Common myeloid progenitor, CD34-positive (primary cell): Measurements from ENCODE around the gene AHDC1.

Experiments
- CTCF ChIA-PET: fragments of 350-600 bp; sonication (Branson Sonifier 250); formaldehyde crosslinking; loops from one replicate; lab custom pipeline; 2021; ENCODE audit warnings: antibody characterized with exemption; lab: Charles Lee
- POLR2A ChIA-PET: fragments of 350-600 bp; sonication (Branson Sonifier 250); formaldehyde crosslinking; loops from one replicate; lab custom pipeline; 2021; ENCODE audit warnings: antibody characterized with exemption; lab: Charles Lee
- DNase-seq, 3 donors: peaks; one replicate each; pipeline versions ENCODE4 v3.0.0 to v3.0.0-alpha.2; 2013
- H3K27ac ChIP-seq, 2 experiments: 1 replicate in 1 of 2; 2 replicates in 1 of 2; pipeline ENCODE4 v1.7.0; 2013; ENCODE audit warnings: inconsistent platforms in 2 of 2, low read length in 2 of 2, mild to moderate bottlenecking in 2 of 2, low read depth in 1 of 2, moderate library complexity in 1 of 2; ENCODE audit not compliant: severe bottlenecking in 2 of 2, insufficient read depth in 1 of 2, poor library complexity in 1 of 2
- H3K27me3 ChIP-seq, 5 experiments: replicated peaks in 2 of 5; 1 replicate in 3 of 5; 2 replicates in 2 of 5; pipeline versions ENCODE4 v1.6.1 to v1.7.0; 2013; ENCODE audit warnings: low read length in 4 of 5, mild to moderate bottlenecking in 2 of 5, moderate library complexity in 2 of 5, inconsistent platforms in 1 of 5; ENCODE audit not compliant: insufficient read depth in 5 of 5, control insufficient read depth in 4 of 5
- H3K36me3 ChIP-seq, 4 experiments: 1 replicate in 2 of 4; 2 replicates in 2 of 4; pipeline versions ENCODE4 v1.6.1 to v1.7.0; 2013; ENCODE audit warnings: low read length in 3 of 4, control low read depth in 1 of 4, mild to moderate bottlenecking in 1 of 4; ENCODE audit not compliant: control insufficient read depth in 4 of 4, insufficient read depth in 4 of 4
- H3K4me1 ChIP-seq, 4 experiments: 1 replicate in 3 of 4; 2 replicates in 1 of 4; pipeline versions ENCODE4 v1.6.1 to v1.7.1; 2013; ENCODE audit warnings: low read length in 3 of 4, mild to moderate bottlenecking in 3 of 4, control low read depth in 1 of 4, inconsistent platforms in 1 of 4, moderate library complexity in 1 of 4; ENCODE audit not compliant: control insufficient read depth in 4 of 4, insufficient read depth in 4 of 4; ENCODE audit errors: control extremely low read depth in 1 of 4
- H3K4me3 ChIP-seq, 7 experiments: 1 replicate in 4 of 7; 2 replicates in 3 of 7; pipeline versions ENCODE4 v1.5.1 to v1.7.0; 2013; ENCODE audit warnings: mild to moderate bottlenecking in 7 of 7, low read length in 6 of 7, moderate library complexity in 6 of 7, inconsistent platforms in 2 of 7, low read depth in 2 of 7, control low read depth in 1 of 7; ENCODE audit not compliant: insufficient read depth in 4 of 7, control insufficient read depth in 1 of 7; ENCODE audit errors: extremely low read depth in 1 of 7
- H3K9me3 ChIP-seq, 5 experiments: 1 replicate in 4 of 5; 2 replicates in 1 of 5; pipeline versions ENCODE4 v1.6.1 to v1.7.1; 2013; ENCODE audit warnings: low read length in 4 of 5, mild to moderate bottlenecking in 2 of 5, inconsistent platforms in 1 of 5, low read depth in 1 of 5, moderate library complexity in 1 of 5; ENCODE audit not compliant: control insufficient read depth in 4 of 5, insufficient read depth in 2 of 5; ENCODE audit errors: control extremely low read depth in 1 of 5
- WGBS: methylation state at CpG from one replicate; pipeline ENCODE4 v1.1.5; 2013; ENCODE audit not compliant: insufficient coverage; 5-methylcytosine and 5-hydroxymethylcytosine counted together

Gene AHDC1

DNA sequence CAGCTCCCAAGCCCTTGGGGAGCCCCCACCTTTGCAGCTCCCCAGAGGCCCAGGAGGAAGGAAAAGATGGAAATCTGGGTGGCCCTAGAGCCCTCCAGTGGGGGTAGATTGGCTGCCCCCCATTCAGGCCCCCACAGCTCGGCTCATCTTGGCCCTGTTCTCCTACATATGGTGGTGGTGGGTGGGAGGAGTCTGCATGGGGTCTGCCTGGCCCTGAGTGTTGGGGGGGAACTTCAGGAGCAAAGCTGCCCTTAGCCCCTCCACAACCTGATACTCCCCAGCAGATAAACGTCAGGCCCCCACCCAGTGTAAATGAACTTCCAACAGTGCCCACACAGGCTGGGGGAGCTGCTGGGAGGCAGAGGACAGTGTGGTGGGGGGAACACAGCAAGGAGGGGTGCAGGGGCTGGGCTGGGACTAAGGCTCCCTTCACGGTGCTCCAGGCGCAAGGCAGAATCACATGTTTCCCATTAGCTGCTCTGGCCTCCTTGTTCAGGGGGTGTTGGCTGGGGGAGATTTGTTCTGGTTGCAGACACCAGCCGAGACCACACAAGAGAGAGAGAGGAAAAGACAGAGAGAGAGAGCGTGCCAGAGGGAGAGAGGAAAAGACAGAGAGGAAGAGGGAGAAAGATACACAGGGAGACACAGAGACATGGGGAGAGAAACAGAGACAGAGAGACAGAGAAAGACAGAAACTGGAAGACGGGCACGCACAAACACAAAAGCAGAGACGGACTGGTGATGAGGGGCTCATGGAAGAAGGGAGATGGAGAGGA lies 42.6 kb downstream of the AHDC1 start:
- no peak overlapping the region for H3K4me3 ChIP-seq
- H3K4me1 ChIP-seq, result peaks cover 5 to 93% (median 79%) of the 10 kb centered on the region in 4 experiments
- CTCF ChIA-PET, result interaction anchor here (0.6 to 12.9 kb wide), 6 partner anchors 9 to 145 kb away, joined by 3 to 117 read pairs (median 3); partner anchors contain the start of gene AHDC1

DNA sequence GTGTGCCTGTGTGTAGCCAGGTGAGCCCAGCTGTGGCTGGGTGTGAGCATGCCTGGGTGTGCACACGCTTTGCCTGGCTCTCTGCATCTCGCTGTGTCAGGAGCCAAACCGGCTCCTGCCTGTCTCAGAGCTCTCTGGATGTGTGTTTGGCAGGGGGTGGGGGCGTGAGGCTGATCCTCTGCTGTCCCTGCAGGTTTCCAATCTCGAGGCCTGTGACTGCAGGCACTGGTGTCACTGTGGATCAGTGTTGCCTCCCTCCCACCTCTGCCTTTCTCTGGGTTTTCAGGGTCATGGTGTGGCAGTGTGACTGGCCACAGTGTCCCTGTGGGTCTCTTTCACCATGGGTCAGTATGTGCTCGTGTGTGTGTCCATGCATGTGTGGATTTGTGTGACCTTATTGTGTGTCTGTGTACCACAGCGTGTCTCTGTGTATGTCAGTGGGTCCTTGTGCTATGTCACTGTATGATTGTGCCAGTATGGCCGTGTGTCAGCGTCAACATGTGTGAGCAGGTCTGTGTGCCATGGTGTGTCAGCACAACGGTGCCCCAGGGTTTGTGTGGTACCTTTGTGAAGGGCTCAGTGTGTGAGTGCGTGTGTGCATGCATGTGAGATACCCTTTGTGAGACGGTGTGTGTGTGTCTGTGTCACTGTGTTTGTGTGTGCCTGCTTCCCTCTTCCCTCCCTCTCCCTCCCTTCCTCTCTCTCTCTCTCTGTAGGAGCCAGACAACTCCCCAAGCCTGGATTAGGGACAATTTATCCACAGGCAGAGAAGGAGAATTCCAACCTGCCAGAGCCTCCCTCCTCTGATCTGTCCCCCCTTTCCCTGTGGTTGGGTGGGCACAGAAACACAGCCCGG lies 43.4 kb downstream of the AHDC1 start:
- Histone ChIP-seq H3K4me3 (no peak overlapping the region), H3K4me1 (peaks cover 5 to 92% (median 81%) of the 10 kb centered on the region in 4 experiments), H3K36me3 (peaks cover 3 to 28% (median 8%) of the 10 kb centered on the region in 4 experiments), H3K27ac (peak overlapping the region in 1 of 2 experiments; percentile 53), H3K9me3 (no peaks in the 10 kb centered on the region), H3K27me3 (no peaks in the 10 kb centered on the region)
- POLR2A ChIA-PET, result no interaction called here
- 82% methylated on average over 10 of the region's 13 CpGs for WGBS
- DNase-seq, result no peak
- CTCF ChIA-PET, result interaction anchor here (0.8 to 12.9 kb wide), 5 partner anchors 10 to 144 kb away, joined by 3 to 142 read pairs (median 3); partner anchors contain the start of gene AHDC1

More for the DNA sequence above, 42.6 kb downstream of the AHDC1 start:
- Histone ChIP-seq H3K36me3 (peaks cover 3 to 32% (median 8%) of the 10 kb centered on the region in 4 experiments), H3K9me3 (no peaks in the 10 kb centered on the region), H3K27me3 (no peaks in the 10 kb centered on the region), H3K27ac (peak overlapping the region in 1 of 2 experiments; percentile 53)
- 35% methylated on average over 8 of the region's 9 CpGs for WGBS
- DNase-seq, result no peak
- POLR2A ChIA-PET, result no interaction called here

DNA sequence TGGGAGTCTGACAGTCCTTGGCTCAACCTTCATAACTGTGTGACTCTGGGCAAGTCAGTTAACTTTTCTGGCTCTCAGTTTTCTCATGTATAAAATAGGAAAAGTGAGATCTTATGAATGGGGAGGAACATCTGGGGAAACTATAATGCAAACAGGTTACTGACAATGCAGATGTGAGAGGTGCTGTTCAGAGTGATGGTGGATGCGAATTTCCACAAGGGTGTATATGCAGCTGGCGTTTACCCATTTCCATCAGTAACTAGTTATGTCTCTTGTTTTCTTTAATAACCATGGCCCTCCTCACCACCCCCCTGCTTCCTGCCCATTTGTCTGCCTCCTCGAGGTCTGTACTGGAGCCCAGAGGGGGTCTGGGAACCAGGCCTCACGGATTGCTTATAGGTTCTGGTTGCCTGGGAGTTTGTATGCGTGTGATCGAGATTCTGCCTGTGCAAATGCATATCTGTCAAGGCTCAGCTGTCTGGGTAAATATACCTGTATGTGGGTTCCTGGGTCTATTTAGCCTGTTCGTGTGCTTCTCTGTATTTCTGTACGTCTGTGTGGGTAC lies 44.4 kb downstream of the AHDC1 start:
- Histone ChIP-seq H3K4me1 (peaks cover 4 to 91% (median 81%) of the 10 kb centered on the region in 4 experiments), H3K27ac (no peak overlapping the region), H3K27me3 (no peaks in the 10 kb centered on the region), H3K36me3 (peaks cover 3 to 28% (median 8%) of the 10 kb centered on the region in 4 experiments), H3K4me3 (no peak overlapping the region), H3K9me3 (no peaks in the 10 kb centered on the region)
- 79% methylated on average over 6 of the region's 8 CpGs for WGBS
- ChIA-PET CTCF (interaction anchor here (0.6 to 12.9 kb wide), 10 partner anchors 11 to 103 kb away, joined by 3 to 142 read pairs (median 3); partner anchors contain the start of gene AHDC1), POLR2A (interaction anchor here (0.6 kb wide), 2 partner anchors 18 to 194 kb away, joined by 3 read pairs; no protein-coding TSS in a partner anchor)
- no peak for DNase-seq

DNA sequence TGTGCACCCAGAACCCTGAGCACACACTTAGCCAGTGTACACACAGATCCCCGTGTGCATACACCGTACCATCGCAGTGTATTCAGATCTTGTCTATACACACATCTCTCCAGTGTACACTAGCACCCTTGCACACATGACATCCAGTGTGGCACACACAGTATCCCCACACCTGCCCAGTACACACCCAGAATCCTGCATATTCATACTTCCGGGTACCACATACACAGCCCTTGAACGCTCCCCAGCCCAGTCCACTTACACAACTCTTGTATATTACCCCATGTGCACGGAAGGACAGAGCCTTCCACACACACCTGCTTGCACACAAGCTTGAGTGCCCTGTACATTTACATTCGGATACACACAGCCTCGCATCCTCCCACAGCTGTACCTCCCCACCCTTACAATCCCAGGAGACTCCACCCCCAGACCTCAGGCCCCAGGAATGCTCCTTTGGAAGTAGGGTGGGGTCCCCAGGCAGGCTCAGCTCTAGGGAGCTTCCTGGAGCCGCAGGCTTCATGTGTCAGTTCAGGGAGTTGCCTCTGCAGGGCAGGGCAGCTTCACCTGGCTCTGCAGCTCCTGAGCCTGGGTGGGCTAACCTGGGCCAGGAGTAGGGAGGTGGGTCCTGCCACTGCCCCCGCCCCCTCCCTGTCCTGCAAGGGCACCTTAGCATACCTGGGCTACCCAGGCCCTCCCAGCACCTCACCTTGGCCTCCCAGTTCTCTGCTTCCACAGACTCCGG lies 46.2 kb downstream of the AHDC1 start:
- CTCF ChIA-PET, result interaction anchor here (0.6 to 12.9 kb wide), 22 partner anchors 12 to 256 kb away, joined by 3 to 142 read pairs (median 4); partner anchors contain the start of gene AHDC1
- Histone ChIP-seq H3K9me3 (no peaks in the 10 kb centered on the region), H3K4me3 (no peak overlapping the region), H3K36me3 (peaks cover 5 to 45% (median 16%) of the 10 kb centered on the region in 4 experiments), H3K27ac (peak overlapping the region in 1 of 2 experiments; percentile 36), H3K27me3 (no peaks in the 10 kb centered on the region), H3K4me1 (peaks cover 4 to 77% (median 66%) of the 10 kb centered on the region in 4 experiments)
- no peak for DNase-seq
- 85% methylated on average over 6 of the region's 11 CpGs for whole genome bisulfite sequencing
- POLR2A ChIA-PET, result interaction anchor here (1.6 kb wide), 1 partner anchor 33 kb away, joined by 4 read pairs; no protein-coding TSS in a partner anchor

DNA sequence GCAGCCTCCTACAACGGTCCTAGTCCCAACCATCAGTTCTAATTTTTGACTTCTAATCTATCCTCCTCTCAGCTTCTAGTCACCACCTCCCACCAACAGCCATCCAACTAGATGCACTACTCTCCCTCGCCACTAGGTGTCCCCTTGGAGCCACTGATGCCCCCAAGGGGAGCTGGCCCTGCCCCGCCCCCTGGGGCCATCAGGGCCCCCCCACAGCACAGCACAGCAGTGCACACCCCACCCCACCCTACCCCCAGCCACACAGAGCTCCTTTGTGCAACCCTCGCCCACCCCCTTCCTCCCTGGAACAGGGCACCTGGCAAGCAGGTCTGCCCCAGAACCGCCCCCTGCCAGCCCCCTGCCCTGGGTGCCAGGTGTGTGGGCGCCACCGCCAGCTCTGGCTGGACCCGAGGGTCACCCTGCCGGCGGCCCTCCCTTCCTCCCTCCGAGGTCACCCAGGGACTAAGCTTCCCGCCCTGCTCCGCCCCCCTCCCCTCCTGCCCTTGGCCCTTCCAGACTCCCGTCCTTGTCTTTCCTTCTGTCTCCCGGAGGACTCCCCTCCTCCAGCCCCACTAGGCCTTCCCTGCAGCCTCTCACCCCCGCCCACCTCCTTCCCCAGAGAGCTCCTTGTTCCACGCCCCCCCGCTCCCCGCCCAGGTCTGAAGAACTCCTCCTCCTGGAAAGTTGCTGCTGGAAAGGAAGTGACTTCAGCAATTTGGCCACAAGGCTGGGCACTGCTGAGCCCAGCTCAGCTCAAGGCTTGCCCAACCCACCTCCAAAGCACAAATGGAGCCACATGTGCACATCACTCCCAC lies 47.0 kb downstream of the AHDC1 start:
- 16% methylated on average over 12 of the region's 19 CpGs for whole genome bisulfite sequencing
- POLR2A ChIA-PET, result interaction anchor here (1.0 to 2.0 kb wide), 3 partner anchors 30 to 45 kb away, joined by 4 to 7 read pairs (median 4); no protein-coding TSS in a partner anchor
- no peaks in the 10 kb centered on the region for H3K9me3 ChIP-seq
- no peak overlapping the region for H3K4me3 ChIP-seq
- CTCF ChIA-PET, result interaction anchor here (0.8 to 12.9 kb wide), 32 partner anchors 9 to 256 kb away, joined by 3 to 142 read pairs (median 5); partner anchors contain the start of gene AHDC1
- peak overlapping the region in 1 of 2 experiments; percentile 36 for H3K27ac ChIP-seq
- peak; percentile 67 to 86 (median 84) for DNase-seq
- H3K4me1 ChIP-seq, result peaks cover 4 to 69% (median 58%) of the 10 kb centered on the region in 4 experiments
- H3K27me3 ChIP-seq, result no peaks in the 10 kb centered on the region
- H3K36me3 ChIP-seq, result peaks cover 5 to 52% (median 18%) of the 10 kb centered on the region in 4 experiments
